ENCODE measurements around the gene MAB21L3. TPM values are rescaled to one million over a fixed set of nuclear protein-coding genes. Genes with fewer than 3 reads are reported as not detected.

Gene MAB21L3
- total and polyA plus RNA-seq, 4 donors = 0.13 to 0.42 (median 0.26) TPM

GRCh38 chr1:116131170-116131569 lies 20.0 kb downstream of the MAB21L3 start:
- DNase-seq (ENCODE audit: low spot score) = no peak
- no peaks in the 10 kb centered on the region for H3K27me3 ChIP-seq (ENCODE audit: control insufficient read depth in 4 of 4, insufficient read depth in 4 of 4, low read length in 3 of 4)
- TF ChIP-seq CTCF (IDR thresholded peaks at IDR 0.05; ENCODE audit: low read depth, low read length, missing input control) = no peak
- TF ChIP-seq HNF4G (IDR thresholded peaks at IDR 0.05) = no peak
- no peak for TF ChIP-seq ATF3 (IDR thresholded peaks at IDR 0.05)
- no peak for TF ChIP-seq FOXA1 (IDR thresholded peaks at IDR 0.05)
- no peak for TF ChIP-seq RXRA (IDR thresholded peaks at IDR 0.05)
- TF ChIP-seq RAD21 (IDR thresholded peaks at IDR 0.05) = no peak
- TF ChIP-seq MAX (IDR thresholded peaks at IDR 0.05) = no peak
- TF ChIP-seq NR2F2 (IDR thresholded peaks at IDR 0.05) = no peak
- no peak for TF ChIP-seq GABPA (IDR thresholded peaks at IDR 0.05 in 1 of 2, conservative IDR thresholded peaks at IDR 0.05 in 1 of 2)
- TF ChIP-seq REST (IDR thresholded peaks at IDR 0.05) = no peak
- TF ChIP-seq JUND (IDR thresholded peaks at IDR 0.05) = no peak
- TF ChIP-seq YY1 (IDR thresholded peaks at IDR 0.05) = no peak
- TF ChIP-seq FOXA2 (IDR thresholded peaks at IDR 0.05) = no peak
- no peak for TF ChIP-seq EGR1 (IDR thresholded peaks at IDR 0.05; ENCODE audit: low read depth in 2 of 2)
- TF ChIP-seq SP1 (IDR thresholded peaks at IDR 0.05) = no peak
- TF ChIP-seq HNF4A (conservative IDR thresholded peaks at IDR 0.05) = no peak
- TF ChIP-seq TAF1 (conservative IDR thresholded peaks at IDR 0.05) = no peak
- no peak for TF ChIP-seq ZBTB33 (IDR thresholded peaks at IDR 0.05)
- WGBS = 91% methylated on average over 4 of the region's 4 CpGs
- H3K36me3 ChIP-seq (ENCODE audit: control insufficient read depth in 4 of 4, insufficient read depth in 3 of 4, low read depth in 1 of 4, low read length in 3 of 4) = no peaks in the 10 kb centered on the region
- peaks cover 0 to 2% (median 0%) of the 10 kb centered on the region in 4 donors for H3K9me3 ChIP-seq (ENCODE audit: control insufficient read depth in 4 of 4, low read length in 3 of 4)
- H3K9ac ChIP-seq (ENCODE audit: low read depth in 1 of 2, low read length in 2 of 2) = no peak overlapping the region
- no peak overlapping the region for H3K4me3 ChIP-seq (ENCODE audit: low read depth in 1 of 3, low read length in 3 of 3)
- H3K4me1 ChIP-seq (ENCODE audit: control insufficient read depth in 4 of 4, insufficient read depth in 4 of 4, low read length in 3 of 4) = no peaks in the 10 kb centered on the region
- no peak overlapping the region for H3K27ac ChIP-seq (ENCODE audit: low read depth in 1 of 2, low read length in 2 of 2)
